ENCODE data around the gene COLQ. TPM values are rescaled to one million over a fixed set of nuclear protein-coding genes. Genes with fewer than 3 reads are reported as not detected.

Gene COLQ
- total RNA-seq, 2 experiments from 2014 or later, result 2.3 to 2.9 TPM

DNA sequence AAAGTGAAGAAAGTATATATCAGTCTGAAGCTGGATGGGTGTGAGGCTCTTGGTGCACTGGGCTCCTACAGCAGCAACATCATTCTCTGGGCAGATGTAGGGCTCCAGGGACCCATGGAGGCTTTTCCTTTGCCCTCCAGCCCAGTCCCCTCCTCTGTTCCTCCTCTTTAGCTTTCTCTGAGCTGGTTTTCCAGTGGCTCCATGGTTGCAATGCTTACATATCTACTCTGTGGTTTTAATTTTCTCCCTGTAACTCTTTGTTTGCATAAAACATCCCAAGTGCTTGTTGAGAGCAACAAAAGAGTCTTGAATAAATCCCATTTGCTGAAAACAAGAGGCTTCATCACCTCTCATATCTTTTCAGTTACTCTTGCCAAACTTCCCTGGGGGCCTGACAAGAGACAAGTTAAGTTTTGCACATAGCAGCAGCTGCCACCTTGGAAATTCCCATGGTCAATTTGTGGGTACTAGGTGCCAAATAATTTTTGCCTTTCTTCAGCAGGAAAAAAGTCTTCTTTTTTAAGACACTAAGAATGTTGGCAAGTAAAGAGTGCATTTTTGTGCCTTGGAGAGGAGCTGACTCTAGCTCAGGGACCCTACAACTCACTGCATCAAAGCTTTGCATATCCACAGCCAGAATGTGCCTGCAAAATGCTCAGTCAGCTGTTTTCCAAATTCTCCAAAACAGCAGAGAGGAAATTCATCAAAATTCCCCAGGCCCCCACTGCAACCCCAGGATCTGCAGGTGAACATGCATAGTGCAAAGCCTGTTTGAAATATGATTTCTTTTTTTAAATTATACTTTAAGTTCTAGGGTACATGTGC, 41.9 kb downstream of the COLQ start:
- intact Hi-C loops (cut with micrococcal nuclease), result no loop called here
- no peak overlapping the region for H3K4me3 Mint-ChIP-seq
- DNase-seq (no peak), ATAC-seq (no peak)
- no peaks in the 10 kb centered on the region for H3K9me3 Mint-ChIP-seq
- H3K36me3 Mint-ChIP-seq (ENCODE audit: low read depth), result no peaks in the 10 kb centered on the region
- TF ChIP-seq, protein P1, sequence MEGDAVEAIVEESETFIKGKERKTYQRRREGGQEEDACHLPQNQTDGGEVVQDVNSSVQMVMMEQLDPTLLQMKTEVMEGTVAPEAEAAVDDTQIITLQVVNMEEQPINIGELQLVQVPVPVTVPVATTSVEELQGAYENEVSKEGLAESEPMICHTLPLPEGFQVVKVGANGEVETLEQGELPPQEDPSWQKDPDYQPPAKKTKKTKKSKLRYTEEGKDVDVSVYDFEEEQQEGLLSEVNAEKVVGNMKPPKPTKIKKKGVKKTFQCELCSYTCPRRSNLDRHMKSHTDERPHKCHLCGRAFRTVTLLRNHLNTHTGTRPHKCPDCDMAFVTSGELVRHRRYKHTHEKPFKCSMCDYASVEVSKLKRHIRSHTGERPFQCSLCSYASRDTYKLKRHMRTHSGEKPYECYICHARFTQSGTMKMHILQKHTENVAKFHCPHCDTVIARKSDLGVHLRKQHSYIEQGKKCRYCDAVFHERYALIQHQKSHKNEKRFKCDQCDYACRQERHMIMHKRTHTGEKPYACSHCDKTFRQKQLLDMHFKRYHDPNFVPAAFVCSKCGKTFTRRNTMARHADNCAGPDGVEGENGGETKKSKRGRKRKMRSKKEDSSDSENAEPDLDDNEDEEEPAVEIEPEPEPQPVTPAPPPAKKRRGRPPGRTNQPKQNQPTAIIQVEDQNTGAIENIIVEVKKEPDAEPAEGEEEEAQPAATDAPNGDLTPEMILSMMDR (IDR thresholded peaks at IDR 0.05), result no peak
- no peaks in the 10 kb centered on the region for H3K4me1 Mint-ChIP-seq (ENCODE audit: low read depth)
- no peak overlapping the region for H3K27ac Mint-ChIP-seq
- no peaks in the 10 kb centered on the region for H3K27me3 Mint-ChIP-seq
- ChIA-PET POLR2A (no interaction called here), CTCF (no interaction called here)

DNA sequence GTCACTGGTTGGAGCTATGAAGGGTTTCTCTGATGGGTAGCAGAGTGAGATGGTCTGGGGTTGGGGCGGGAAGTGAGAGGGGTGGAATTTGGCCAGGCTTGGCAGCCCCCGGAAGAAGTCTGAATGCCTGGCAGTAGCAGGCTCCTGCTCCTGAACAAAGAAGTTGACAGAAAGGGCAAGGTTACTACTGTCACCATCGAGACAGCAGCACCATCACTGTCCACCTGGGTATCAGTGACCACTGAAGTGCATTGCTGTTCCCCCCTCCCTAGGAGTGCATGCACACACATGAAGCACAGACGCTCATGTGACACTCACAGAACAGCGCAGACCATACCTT, 42.9 kb downstream of the COLQ start:
- Mint-ChIP-seq H3K4me3 (no peak overlapping the region), H3K36me3 (ENCODE audit: low read depth) (no peaks in the 10 kb centered on the region)
- POLR2A ChIA-PET, result no interaction called here

DNA sequence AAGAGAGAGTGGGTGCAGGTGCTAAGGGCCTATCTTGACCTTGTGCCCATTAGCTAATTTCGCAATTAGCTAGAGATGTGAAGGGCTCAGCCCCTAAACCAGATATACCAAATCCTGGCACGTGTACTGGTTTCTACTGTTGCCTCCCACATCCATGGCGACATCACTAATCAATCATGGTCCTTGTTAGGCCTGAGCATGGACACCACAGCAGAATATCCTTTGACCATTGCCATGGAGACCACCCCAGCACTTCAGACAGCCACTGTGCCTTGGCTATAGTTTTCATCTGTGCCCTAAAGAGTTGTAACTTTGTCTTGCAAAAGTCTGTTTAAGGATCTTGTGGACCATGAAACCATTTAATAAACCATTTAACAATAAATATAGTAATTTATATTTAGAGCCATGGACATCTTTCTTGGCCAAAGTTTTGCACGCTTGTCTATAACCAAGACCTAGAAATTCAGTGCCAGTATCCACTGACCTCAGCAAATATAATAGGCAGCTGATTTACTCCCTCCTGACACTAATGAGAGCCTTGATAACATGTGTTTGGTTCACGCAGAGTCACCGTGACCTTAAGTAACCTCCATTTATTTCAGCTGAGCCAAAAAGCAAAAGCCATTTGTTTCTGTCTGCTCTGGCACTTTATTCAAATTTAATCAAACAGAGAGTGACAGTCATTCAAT, 43.4 kb downstream of the COLQ start:
- H3K27ac Mint-ChIP-seq, result no peak overlapping the region
- H3K4me3 Mint-ChIP-seq, result no peak overlapping the region
- POLR2A ChIA-PET, result no interaction called here
- TF ChIP-seq, protein P1 (IDR thresholded peaks at IDR 0.05), result no peak
- no peaks in the 10 kb centered on the region for H3K36me3 Mint-ChIP-seq (ENCODE audit: low read depth)
- intact Hi-C loops (cut with micrococcal nuclease), result no loop called here
- ATAC-seq (no peak), DNase-seq (no peak)
- no peaks in the 10 kb centered on the region for H3K9me3 Mint-ChIP-seq
- no peaks in the 10 kb centered on the region for H3K27me3 Mint-ChIP-seq
- no peaks in the 10 kb centered on the region for H3K4me1 Mint-ChIP-seq (ENCODE audit: low read depth)
- CTCF ChIA-PET, result interaction anchor here (0.9 kb wide), 1 partner anchor 79 kb away, joined by 3 read pairs; no protein-coding TSS in a partner anchor

More for the DNA sequence above, 42.9 kb downstream of the COLQ start:
- no peak for ATAC-seq
- H3K9me3 Mint-ChIP-seq, result no peaks in the 10 kb centered on the region
- H3K27ac Mint-ChIP-seq, result no peak overlapping the region
- DNase-seq, result no peak
- H3K4me1 Mint-ChIP-seq (ENCODE audit: low read depth), result no peaks in the 10 kb centered on the region
- H3K27me3 Mint-ChIP-seq, result no peaks in the 10 kb centered on the region
- TF ChIP-seq, protein P1 (IDR thresholded peaks at IDR 0.05), result no peak
- intact Hi-C loops (cut with micrococcal nuclease), result no loop called here
- CTCF ChIA-PET, result no interaction called here

DNA sequence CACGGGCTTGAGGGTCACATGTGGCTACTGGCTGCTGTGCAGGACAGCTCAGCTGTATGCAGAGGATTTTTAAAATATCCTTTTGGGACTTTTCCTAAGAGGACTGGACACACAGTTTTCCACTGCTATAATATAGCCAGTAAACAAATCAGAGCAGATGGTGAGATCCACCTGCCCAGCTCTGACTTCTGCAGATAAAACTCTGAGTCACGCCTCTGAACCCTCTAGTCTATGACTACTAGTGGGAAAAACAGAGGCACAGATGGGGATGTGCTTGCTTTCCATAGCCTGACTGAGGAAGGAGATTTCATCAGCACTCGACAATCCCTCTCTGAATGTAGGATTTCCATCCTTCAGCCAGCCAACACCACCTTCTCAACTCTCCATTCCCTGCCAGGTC, 45.1 kb downstream of the COLQ start:
- Mint-ChIP-seq H3K27me3 (no peaks in the 10 kb centered on the region), H3K27ac (no peak overlapping the region), H3K36me3 (ENCODE audit: low read depth) (no peaks in the 10 kb centered on the region), H3K4me3 (no peak overlapping the region), H3K9me3 (no peaks in the 10 kb centered on the region), H3K4me1 (ENCODE audit: low read depth) (no peaks in the 10 kb centered on the region)
- TF ChIP-seq, protein P1 (IDR thresholded peaks at IDR 0.05), result no peak
- ChIA-PET CTCF (interaction anchor here (1.3 kb wide), 1 partner anchor 10 kb away, joined by 3 read pairs; no protein-coding TSS in a partner anchor), POLR2A (no interaction called here)
- DNase-seq (no peak), ATAC-seq (no peak)
- intact Hi-C loops (cut with micrococcal nuclease), result no loop called here

DNA sequence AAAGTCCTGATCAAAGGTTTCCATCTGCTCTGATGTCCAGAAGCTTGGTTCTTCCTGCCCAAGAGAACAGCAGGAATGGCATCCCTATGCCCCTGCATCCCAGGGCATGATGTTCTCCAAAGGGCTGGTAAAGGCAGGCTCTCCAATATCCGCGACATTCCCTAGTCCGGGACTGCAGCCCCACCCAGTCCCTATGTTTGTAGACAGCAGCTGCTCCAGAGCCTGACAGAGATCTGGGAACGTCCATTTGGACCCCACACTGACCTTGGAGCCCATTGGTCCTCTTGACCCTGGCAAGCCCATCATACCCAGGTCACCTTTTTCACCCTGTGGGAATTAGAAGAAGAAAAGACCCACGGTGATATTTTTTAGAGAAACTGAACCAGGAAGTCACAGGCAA, 46.3 kb downstream of the COLQ start:
- TF ChIP-seq, protein P1 (IDR thresholded peaks at IDR 0.05), result no peak
- Mint-ChIP-seq H3K27me3 (no peaks in the 10 kb centered on the region), H3K4me1 (ENCODE audit: low read depth) (no peaks in the 10 kb centered on the region), H3K4me3 (no peak overlapping the region), H3K36me3 (ENCODE audit: low read depth) (no peaks in the 10 kb centered on the region), H3K27ac (no peak overlapping the region), H3K9me3 (no peaks in the 10 kb centered on the region)
- POLR2A ChIA-PET, result no interaction called here
- DNase-seq, result no peak
- ATAC-seq, result no peak
- intact Hi-C loops (cut with micrococcal nuclease), result no loop called here
- CTCF ChIA-PET, result no interaction called here

Data from activated CD8-positive, alpha-beta T cell treated with anti-CD3 and anti-CD28 coated beads for 36 hours (primary cell).